ENCODE measurements around the gene SLC38A11.
"Not testable (repeated sequence)": the region's sequence is repeated elsewhere in the genome, so short reads cannot be mapped to it uniquely, and the experiment has no call there.

Gene SLC38A11

DNA sequence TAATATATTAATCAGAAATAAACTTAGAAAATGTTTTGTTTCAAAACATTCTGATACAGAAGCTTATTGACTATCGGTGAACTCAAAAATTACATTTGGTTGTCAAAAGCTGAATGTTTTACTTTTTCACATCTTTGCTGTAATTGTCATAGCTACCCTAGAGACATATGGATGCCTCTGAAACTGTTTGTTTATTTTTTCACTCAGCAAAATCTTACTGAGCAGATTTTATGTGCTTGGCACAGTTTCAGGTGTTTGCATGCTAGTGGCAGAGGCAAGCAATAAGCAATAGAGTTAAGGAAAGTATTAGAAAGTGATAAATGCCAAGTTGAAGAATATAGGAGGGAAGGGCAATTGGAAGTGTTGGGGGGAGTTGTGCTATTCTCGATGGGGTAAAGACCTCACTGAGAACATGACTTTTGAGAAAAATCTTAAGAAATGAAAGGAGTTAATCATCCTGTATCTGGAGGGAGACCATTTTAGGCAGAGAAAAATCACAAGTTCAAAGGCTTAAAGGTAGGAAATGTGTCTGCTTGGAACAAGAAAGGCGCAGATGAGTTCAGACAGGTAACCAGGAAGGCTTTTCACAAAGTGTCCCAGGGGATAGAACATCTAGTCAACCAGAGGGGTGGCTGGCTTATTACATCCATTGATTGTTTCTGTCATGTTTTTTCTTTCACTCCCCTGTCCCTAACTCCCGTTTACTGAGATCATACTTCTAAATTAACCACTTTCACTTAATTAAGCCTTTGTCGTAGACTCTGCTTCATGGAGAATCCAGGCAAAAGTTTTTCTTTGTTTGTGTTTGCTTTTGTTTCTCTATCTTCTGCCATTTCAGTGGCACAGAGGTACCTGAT, 86.5 kb downstream of the SLC38A11 start:
- Mint-ChIP-seq H3K4me3 (no peak overlapping the region), H3K27me3 (no peaks in the 10 kb centered on the region), H3K36me3 (no peaks in the 10 kb centered on the region), H3K4me1 (no peaks in the 10 kb centered on the region), H3K27ac (no peak overlapping the region), H3K9me3 (no peaks in the 10 kb centered on the region)
- DNase-seq: no peak
- CTCF ChIA-PET: no interaction called here

DNA sequence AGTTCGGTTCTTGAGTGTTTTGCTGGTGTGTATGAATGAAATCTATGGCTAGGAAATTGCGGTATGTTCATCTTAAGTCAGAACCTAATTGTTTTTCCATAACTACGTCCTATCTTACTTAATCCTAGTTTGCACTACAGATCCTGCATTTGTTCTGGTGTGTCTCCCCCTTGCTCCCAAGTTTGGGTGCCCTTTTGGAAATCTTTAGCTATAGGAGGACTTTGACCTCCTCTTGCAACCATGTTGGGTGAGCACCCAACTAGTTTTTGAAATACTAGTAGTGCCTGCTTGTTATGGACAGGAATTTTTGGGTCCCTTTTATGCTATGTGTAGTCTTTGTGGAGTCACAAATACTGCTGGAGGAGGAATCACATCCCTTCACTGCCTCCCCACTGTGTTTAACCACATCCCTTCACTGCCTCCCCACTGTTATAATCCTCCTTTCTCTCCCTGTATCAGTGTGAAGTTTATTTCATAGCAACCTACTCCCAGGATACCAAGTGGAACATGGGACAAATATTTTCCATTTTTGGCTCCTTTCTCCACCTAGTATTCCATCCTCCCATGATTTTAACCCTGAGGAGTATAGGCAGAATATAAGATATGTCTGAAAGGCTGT, 87.4 kb downstream of the SLC38A11 start:
- Mint-ChIP-seq H3K9me3 (no peaks in the 10 kb centered on the region), H3K36me3 (no peaks in the 10 kb centered on the region), H3K27me3 (no peaks in the 10 kb centered on the region), H3K4me3 (no peak overlapping the region), H3K4me1 (no peaks in the 10 kb centered on the region), H3K27ac (no peak overlapping the region)
- no peak for DNase-seq
- CTCF ChIA-PET: no interaction called here

DNA sequence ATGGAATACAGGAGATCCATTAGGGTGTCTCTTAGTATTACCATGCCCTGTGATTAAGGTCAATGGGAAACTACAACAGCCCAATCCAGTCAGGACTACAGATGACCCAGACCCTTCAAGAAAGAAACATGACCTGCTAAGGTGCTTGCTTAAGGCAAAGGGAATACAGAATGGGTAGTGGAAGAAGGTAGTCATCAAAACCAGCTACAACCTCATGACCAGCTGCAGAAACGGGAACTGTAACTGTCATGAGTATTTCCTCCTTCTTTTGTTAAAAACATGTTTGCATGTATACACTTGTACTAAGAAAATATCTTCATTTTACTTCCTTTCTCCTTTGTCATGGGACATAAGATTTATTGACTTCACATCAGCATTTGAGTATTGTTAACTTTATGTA, 88.9 kb downstream of the SLC38A11 start:
- H3K4me3 Mint-ChIP-seq, DNase-seq, H3K9me3 Mint-ChIP-seq, H3K27ac Mint-ChIP-seq, H3K36me3 Mint-ChIP-seq, H3K27me3 Mint-ChIP-seq, H3K4me1 Mint-ChIP-seq, CTCF ChIA-PET: not testable (repeated sequence)

DNA sequence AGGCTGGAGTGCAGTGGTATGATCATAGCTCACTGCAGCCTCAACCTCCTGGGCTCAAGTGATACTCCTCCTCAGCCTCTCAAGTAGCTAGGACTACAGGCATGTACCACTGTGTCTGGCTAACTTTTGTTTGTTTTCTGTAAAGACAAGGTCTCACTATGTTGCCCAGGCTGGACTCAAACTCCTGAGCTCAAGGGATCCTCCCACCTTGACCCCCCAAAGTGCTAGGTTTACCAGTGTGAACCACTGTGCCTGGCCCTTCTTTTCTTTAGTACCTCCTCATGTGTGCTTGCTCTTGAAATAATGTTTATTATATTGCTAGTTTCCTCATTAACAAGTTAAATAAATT, 94.7 kb downstream of the SLC38A11 start:
- no peak overlapping the region for H3K27ac Mint-ChIP-seq
- DNase-seq: no peak
- no peaks in the 10 kb centered on the region for H3K27me3 Mint-ChIP-seq
- H3K36me3 Mint-ChIP-seq: no peaks in the 10 kb centered on the region
- H3K9me3 Mint-ChIP-seq: no peaks in the 10 kb centered on the region
- H3K4me3 Mint-ChIP-seq: no peak overlapping the region
- CTCF ChIA-PET: interaction anchor here (2.3 kb wide), 1 partner anchor 19 kb away, joined by 7 read pairs; the partner anchor contains the start of gene COBLL1
- no peaks in the 10 kb centered on the region for H3K4me1 Mint-ChIP-seq

DNA sequence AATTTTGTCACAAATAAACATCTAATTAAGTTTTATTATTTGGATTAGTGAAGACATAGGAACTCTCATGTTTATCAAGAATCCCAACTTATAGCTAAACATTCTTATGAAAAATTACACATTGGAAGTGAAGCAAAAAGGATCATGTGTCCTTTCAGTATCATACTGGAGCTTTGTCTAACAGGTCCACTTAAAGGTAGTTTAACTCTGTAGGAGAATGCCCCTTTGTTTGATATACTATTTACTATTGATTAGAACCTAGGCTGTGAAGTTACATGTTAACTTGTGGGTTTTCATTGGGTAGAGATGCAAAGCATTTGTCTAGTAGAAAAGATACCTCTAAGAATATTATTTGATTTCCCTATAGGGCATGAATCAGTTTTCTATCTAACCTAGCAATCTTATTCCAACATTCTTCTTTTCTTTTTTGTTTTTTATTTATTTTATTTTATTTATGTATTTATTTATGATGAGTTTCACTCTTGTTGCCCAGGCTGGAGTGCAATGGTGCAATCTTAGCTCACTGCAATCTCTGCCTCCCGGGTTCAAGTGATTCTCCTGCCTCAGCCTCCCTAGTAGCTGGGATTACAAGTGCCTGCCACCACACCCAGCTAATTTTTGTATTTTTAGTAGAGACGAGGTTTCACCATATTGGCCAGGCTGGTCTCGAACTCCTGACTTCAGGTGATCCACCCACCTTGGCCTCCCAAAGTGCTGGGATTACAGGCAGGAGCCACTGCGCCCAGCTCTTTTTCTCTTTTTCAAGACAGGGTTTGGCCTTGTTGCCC, 95.2 kb downstream of the SLC38A11 start:
- H3K27ac Mint-ChIP-seq, H3K36me3 Mint-ChIP-seq, H3K27me3 Mint-ChIP-seq, H3K4me1 Mint-ChIP-seq, H3K4me3 Mint-ChIP-seq, DNase-seq, H3K9me3 Mint-ChIP-seq: not testable (repeated sequence)
- CTCF ChIA-PET: interaction anchor here (2.3 kb wide), 1 partner anchor 18 kb away, joined by 7 read pairs; the partner anchor contains the start of gene COBLL1

DNA sequence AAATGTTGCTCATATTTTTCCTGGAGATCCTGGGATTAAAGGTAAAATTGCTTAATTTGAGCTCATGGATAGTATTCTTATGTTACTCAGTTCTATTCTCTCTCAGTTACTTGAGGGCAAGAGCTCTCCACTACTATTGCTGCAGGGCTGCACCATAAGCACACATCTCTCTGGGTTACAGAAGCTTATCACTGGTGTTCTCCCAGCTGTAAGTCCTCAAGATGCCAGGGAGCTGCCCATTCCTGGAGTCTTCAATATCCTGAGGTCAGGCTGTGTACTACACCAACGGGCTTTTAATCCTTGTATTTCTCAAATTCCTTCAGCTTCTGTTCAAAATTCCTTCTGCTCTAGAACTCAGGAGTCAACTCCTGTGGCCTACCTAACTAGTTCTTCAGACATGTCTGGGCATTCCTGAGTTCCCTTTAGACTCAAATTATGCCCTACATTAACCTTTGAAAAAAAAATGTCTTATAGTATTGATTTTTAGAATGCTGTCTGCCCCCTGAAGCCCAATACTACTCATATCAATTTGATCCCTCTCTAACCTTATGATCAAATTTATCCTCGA, 96.0 kb downstream of the SLC38A11 start:
- H3K9me3 Mint-ChIP-seq: no peaks in the 10 kb centered on the region

DNA sequence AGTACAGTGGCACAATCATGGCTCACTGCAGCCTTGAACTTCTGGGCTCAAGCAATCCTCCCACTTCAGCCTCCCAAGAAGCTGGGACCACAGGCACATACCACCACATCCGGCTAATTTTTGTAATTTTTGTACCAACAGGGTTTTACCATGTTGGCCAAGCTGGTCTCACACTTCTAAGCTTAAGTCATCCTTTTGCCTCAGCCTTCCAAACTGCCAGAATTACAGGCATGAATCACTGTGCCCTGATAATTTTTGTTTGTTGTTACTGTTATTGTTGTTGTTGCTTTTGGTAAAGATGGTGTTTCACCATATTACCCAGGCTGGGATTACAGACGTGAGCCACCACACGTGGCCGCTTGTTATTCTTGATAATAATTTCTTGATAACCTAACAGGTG, 103.2 kb downstream of the SLC38A11 start:
- CTCF ChIA-PET: interaction anchor here (1.5 kb wide), 1 partner anchor 10 kb away, joined by 4 read pairs; the partner anchor contains the start of gene COBLL1
- Mint-ChIP-seq H3K27ac (no peak overlapping the region), H3K36me3 (no peaks in the 10 kb centered on the region), H3K27me3 (no peaks in the 10 kb centered on the region), H3K4me1 (no peaks in the 10 kb centered on the region), H3K9me3 (no peaks in the 10 kb centered on the region), H3K4me3 (no peak overlapping the region)
- no peak for DNase-seq

More for the DNA sequence above, 96.0 kb downstream of the SLC38A11 start:
- no peaks in the 10 kb centered on the region for H3K36me3 Mint-ChIP-seq
- H3K27ac Mint-ChIP-seq: no peak overlapping the region
- H3K4me3 Mint-ChIP-seq: no peak overlapping the region
- no peak for DNase-seq
- H3K27me3 Mint-ChIP-seq: no peaks in the 10 kb centered on the region
- CTCF ChIA-PET: interaction anchor here (2.3 kb wide), 1 partner anchor 17 kb away, joined by 7 read pairs; the partner anchor contains the start of gene COBLL1
- H3K4me1 Mint-ChIP-seq: no peaks in the 10 kb centered on the region

DNA sequence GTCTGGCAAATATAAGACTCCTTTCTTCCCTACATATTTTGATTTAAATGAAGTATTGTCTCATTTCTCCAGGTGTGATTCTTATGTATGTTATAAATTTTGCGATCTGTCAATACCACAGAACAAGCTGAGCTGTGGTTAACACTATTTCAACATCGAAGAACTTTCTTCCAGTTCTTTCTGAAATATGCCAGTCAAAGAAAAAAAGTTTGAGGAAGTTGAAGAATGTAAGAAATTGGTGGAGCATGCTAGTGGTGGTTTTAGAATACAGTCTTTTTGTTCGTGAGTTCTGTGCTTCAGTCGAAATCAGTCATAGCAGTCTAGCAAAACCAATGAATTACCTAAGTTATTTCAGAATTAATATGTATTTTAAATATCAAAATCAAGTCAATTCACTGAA, 105.1 kb downstream of the SLC38A11 start:
- no peak overlapping the region for H3K27ac Mint-ChIP-seq
- no peaks in the 10 kb centered on the region for H3K27me3 Mint-ChIP-seq
- CTCF ChIA-PET: no interaction called here
- no peaks in the 10 kb centered on the region for H3K4me1 Mint-ChIP-seq
- H3K9me3 Mint-ChIP-seq: no peaks in the 10 kb centered on the region
- H3K36me3 Mint-ChIP-seq: no peaks in the 10 kb centered on the region
- H3K4me3 Mint-ChIP-seq: no peak overlapping the region
- DNase-seq: no peak

DNA sequence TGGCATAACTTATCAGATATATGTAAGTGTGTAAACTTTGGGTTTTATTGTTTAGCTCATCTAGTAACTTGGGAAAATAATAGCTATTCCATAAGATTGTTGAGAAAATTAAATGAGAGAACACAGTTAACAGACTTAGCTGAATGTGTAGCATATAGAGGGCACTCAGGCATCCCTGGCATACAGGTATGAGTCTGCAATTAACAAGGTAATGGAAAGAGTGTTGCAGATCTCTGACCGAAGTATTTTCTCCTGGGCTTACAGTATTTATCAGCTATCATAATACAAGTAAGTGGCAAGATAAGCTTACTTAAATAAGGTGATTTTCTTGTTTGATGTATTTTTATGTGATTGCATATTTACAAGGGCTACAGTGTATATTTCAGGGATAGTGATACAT, 105.8 kb downstream of the SLC38A11 start:
- CTCF ChIA-PET: no interaction called here
- H3K4me1 Mint-ChIP-seq: no peaks in the 10 kb centered on the region
- no peak for DNase-seq
- H3K4me3 Mint-ChIP-seq: no peak overlapping the region
- no peaks in the 10 kb centered on the region for H3K9me3 Mint-ChIP-seq
- H3K27me3 Mint-ChIP-seq: peaks cover 5% of the 10 kb centered on the region
- no peak overlapping the region for H3K27ac Mint-ChIP-seq
- no peaks in the 10 kb centered on the region for H3K36me3 Mint-ChIP-seq

DNA sequence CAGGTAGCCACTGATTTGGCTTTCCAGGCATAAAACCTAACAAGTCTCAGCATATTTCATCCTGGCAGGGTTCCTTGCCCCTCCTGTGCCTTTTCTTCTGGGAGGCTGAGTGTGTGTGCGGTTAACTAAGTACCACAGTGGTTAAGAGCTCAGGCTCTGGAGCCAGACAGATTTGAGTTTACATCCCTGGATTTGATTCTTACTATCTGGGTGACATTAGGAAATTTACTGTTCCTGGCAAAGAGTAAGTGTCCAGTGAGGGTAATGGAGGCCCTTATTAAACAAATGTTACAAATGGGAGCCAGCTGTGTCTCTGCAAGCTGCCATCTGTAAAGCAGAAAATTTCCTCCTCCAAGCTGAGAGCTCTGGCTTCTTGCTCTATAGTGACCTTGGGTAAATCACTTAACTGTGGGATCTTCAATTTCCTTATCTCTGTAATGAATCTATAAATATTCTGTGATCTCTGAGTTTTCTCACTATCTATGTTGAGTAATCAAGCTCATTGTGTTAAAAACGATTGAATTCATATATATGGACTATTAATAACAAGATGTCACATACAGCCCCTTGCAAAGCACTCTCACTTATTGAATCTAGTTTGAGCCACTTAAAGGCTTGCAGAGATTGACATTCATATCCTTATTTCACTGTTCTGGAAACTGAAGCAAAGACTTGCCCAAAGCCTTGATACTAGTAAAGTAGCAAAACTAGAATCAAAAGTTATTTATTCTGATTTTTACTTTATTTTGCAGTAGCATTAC, 107.2 kb downstream of the SLC38A11 start:
- H3K27me3 Mint-ChIP-seq: peaks cover 9% of the 10 kb centered on the region
- H3K9me3 Mint-ChIP-seq: no peaks in the 10 kb centered on the region
- CTCF ChIA-PET: no interaction called here
- no peak overlapping the region for H3K4me3 Mint-ChIP-seq
- no peaks in the 10 kb centered on the region for H3K4me1 Mint-ChIP-seq
- no peak for DNase-seq
- H3K27ac Mint-ChIP-seq: no peak overlapping the region
- no peaks in the 10 kb centered on the region for H3K36me3 Mint-ChIP-seq

DNA sequence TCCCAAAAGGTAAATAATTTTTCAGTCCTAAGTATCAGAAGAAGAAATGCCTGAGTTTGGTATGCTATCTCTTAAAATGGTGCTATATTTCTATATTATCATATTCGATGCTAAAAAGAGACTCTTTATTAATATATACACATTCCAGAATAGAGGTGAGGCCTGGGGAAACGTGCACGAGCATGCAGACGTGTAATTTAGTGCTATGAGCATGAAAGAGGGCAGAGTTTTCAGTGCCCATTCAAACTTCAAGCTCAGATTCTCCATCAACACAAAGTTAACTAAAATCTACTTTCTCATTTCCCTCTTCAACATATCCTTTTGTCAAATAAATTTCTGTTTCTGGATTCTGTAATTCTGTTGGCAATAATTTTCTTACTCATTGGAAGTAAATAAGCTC, 108.0 kb downstream of the SLC38A11 start:
- no peak for DNase-seq
- no peak overlapping the region for H3K27ac Mint-ChIP-seq
- no peaks in the 10 kb centered on the region for H3K9me3 Mint-ChIP-seq
- no peaks in the 10 kb centered on the region for H3K4me1 Mint-ChIP-seq
- CTCF ChIA-PET: no interaction called here
- H3K27me3 Mint-ChIP-seq: peaks cover 10% of the 10 kb centered on the region
- H3K4me3 Mint-ChIP-seq: no peak overlapping the region
- H3K36me3 Mint-ChIP-seq: no peaks in the 10 kb centered on the region

DNA sequence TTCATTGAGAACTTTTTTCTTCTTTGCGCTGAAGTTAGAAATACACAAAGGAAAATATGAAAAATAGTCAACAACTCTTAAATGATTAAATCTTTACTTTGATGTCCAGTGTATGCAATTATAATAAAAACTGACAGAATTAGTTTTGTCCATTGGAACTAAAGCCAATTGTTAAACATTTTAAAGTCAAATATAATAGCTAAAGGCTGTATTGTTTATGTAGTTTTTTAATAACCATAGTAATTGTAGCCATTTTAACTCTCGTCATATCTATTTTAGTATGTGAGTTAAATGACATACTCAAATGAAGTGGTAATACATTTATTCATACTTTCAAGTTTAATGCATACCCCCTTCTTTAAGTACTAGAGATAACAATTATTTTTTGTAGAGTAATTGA, 109.0 kb downstream of the SLC38A11 start:
- Mint-ChIP-seq H3K4me1 (peaks cover 2% of the 10 kb centered on the region), H3K36me3 (no peaks in the 10 kb centered on the region)
- CTCF ChIA-PET: no interaction called here

More for the DNA sequence above, 109.0 kb downstream of the SLC38A11 start:
- H3K27ac Mint-ChIP-seq: no peak overlapping the region
- H3K4me3 Mint-ChIP-seq: no peak overlapping the region
- peaks cover 20% of the 10 kb centered on the region for H3K27me3 Mint-ChIP-seq
- no peak for DNase-seq
- no peaks in the 10 kb centered on the region for H3K9me3 Mint-ChIP-seq
